ENCODE data around the gene SRGAP1.
"Not testable (repeated sequence)": the region's sequence is repeated elsewhere in the genome, so short reads cannot be mapped to it uniquely, and the experiment has no call there.

SRGAP1 gene

DNA sequence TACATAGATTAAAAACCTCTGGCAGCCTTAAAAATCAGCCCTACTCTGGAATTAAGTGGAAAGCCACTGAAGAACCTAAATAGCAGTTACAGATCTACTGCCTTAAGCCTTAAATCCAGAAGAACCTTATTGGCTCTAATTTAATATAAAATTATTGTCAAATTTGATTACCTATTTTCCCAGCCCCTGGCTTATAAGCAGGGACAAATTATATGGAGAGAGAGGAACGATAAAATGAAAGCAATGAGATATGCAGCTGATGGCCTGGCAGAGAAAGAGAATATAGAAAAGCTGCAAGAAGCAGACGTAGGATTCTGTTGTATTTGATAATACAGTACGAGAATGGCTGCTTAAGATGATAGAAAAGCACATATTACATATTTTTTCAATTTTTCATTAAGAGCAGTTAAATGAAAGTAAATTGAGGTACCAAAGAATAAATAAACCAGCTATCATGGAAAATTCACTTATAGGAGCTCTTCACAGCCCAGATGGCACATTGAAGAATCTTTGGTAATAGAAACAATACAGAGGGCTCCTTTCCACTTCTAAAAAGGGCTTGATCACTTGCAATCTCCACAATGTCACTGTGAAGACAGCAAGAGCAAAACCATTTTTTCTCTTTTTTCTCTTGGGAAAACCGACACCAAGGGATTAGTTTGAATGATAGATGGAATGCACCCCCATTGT lies 248.2 kb downstream of the SRGAP1 start:
- DNase-seq: no peak

DNA sequence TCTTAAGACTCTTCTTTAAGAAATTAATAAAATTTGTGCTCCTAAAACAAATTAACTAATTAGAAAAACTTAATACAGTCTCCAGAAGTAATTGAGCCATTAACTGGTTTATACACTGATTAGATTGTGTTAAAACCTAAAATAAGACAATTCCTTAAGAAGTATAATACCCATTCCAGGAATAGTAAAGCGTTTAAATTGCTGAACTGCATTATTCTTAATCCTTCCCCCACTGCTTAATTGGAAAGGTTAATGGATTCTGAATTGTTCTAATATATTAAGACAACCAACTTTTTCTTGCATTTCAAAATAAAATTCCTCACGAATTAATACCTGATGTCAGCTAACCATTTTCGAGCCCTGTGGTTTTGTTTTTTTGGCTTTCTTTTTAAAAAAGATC lies 249.2 kb downstream of the SRGAP1 start:
- DNase-seq: no peak

DNA sequence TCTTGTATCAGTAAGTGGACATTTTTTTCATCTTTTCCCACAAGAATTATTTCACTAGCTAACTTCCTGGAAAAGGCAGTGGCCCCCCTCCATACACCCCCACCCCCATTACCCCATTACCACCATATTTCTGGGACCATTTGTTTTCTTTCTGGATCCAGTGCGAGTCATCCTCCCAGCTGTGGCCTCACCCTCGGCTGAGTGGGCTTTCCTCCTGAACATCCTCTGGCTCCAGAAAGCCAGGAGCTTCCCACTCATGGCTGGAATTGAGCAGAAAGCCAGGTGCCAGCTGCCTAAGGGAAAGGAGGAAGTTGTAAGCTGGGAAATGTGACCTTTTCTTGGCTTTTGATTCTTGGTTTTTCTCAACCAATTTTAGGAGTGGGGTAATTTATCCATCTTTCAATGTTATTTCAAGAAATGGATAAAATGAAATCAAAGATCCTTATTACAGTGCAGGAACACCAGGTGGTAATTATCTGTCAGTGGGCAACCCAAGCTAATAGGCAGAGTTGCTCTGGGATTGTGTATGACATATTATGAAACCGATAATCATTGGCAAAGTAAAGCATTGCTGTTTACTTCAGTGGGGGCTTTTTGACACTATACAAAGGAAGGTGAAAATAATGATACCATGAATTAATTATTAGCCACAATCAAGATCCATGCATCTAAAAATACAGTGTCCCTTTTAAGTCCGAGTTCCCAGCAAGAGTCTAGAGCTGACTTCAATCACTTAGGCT lies 253.0 kb downstream of the SRGAP1 start:
- DNase-seq: peak; percentile 76

DNA sequence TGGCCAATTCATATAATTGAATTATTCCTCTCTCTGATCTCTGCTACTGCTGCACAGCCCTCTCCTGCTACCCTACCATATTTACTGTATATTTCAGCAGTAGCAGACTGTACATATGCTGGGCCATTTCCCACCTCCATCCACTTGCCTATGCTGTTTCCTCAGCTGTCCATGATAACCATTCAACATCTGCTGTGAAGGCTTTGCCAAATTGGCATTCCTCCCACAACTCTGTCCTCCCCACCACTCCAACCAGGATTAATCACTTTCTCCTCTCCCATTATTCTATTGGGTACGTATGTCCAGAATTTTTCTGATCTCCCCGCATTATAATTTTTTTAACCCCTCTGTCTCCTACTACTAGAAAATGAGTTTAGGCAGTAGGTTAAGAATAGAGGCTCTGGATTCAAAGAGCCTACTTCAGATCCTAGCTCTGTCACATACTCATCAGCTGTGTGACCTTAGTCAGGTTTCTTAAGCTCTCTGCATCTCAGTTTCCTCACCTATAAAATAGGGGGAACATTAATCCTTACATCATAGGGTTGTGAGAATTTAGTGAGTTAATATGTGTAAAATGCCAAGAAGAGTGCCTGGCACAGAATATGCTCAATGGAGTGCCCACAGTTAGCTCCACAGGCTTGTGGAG lies 254.3 kb downstream of the SRGAP1 start:
- peak; percentile 84 for DNase-seq

DNA sequence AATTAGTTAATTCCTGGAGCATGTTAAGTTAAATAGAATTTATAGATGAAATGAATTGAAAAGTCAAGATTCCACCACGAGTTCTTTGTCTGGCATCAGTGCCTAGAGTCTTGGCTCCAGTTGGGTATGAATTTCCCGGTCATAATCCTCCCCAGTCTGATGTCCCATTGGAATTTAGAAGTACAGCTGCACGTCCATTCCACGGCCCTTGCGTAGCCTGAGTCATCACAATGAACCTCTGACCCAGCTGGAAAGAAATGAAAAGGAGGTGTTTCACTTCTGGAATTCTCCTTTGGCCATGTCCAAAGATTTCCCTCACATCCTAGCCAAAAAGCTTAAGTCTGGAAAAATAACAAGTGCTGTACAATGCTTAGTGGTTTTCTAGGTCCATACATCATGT lies 254.9 kb downstream of the SRGAP1 start:
- peak; percentile 98 for DNase-seq

DNA sequence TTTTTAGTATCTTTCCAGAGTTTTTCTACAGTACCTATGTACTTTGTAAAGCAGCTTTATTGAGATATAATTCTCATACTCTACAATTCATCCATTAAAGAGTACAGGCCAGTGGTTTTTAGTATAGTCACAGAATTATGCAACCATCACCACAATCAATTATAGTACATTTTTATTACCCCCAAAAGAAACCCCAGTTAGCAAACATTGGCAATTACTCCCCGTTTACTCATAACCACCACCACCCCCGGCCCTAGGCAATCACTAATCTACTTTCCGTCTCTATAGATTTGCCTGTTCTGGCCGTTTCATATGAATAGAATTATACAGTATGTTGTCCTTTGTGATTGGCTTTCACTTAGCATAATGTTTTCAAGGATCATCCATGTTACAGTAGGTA lies 257.8 kb downstream of the SRGAP1 start:
- DNase-seq: no peak

DNA sequence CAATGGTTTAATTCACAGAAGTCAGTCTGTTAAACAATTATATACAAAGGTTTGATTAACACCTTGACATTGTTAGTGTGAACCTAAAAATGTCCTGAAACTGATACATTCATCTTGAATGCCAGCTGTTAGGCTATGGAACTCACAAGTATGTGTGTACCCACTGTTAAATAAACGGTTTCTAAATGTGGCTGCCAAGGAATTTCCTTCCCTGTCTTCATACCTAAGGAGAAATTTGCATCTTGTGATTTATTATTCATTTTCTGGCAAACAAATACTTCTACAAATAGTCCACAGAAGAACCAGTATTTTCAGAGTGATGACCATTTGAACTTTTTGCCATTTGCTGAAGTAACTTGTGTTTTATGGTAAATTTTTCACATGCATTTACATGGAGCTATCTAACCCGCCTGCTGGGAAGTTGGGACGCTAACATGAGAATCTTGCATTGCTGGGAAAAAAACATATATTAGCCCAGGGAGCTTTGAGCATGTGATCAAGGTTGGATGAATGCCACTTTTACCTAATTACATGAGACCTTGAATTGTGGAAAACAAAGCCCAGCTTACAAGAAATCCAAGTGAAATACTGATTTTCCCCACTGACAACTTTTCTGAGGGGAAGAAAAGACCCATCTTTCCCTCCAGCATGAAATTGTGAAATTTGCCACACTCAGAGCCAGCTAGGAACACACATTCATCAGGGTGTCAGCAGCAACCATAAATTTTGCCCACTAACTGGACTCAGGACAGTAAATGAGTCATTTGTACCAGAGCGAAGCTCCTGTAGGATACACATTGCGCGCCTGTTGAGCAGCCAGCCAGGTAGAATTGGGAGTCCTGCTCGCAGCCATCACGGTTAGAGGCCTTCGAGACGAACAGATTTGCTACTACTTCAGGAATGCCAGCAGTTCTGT lies 259.6 kb downstream of the SRGAP1 start:
- DNase-seq: peak; percentile 70

DNA sequence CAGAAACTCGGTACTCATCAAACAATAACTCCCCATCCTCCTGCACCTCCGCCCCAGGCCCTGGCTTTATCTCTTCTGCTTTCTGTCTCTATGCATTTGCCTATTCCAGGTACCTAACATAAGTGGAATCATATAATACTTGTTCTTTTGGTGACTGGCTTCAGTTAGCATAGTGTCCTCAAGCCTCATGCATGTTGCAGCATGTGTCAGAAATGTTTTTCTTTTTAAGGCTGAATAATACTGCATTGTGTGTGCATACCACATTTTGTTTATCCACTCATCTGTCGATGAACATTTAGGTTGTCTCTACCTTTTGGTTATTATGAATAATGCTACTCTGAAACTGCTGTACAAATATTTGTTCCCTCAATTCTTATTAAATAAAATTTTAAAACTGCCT lies 260.5 kb downstream of the SRGAP1 start:
- no peak for DNase-seq

DNA sequence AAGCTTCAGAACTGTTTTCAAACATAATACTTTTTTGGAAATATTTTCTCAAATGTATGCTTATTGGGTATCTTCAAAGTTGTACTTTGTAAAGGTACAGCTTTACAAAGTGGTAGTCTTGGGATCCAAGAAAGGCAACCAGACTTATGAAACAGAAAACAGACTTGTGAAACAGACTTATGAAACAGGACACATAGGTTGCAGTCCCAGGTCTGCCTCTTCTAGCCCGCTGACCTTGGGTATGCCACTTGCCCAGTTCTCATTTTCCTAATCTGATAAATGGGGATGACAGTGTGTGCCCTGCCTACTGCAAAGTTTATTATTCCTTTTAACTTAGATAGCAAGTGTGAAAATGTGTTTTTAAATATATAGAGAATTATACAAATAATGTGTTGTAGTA lies 263.3 kb downstream of the SRGAP1 start:
- no peak for DNase-seq

DNA sequence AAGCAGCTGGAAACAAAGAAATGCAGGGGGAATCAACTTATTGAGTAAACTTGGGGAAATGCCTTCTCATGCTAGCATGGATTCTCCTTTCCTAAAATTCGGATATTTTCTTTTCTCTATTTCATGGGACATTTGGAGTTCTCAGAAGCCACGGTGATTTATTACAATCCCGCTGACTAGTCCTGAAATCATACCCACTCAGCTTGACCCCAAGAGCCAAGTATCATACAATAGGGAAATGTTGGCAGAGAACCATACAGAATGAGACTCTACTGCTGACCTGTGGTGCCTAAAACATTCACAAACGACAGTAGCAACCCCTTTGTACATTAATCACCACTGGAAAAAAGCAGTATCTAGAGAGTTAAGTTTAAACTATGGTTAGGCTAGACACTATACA lies 265.2 kb downstream of the SRGAP1 start:
- no peak for DNase-seq

DNA sequence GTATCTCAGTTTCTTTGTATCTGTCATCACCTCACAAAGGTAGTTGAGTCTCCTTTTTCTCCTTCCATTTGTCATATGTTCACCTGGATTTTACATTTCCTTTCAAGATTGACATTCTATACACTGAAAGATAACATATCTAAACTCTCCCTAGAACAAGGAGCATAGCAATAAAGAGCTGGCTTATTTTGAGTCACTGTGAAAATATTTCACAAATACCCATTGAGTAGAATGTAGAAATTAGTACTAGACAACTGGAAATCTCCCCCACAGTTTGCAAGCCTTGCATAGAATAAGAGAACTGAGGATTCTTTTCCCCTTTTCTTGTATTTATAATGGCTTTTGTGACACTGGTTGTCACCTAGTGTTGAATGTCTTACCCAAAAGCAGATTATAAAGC lies 266.4 kb downstream of the SRGAP1 start:
- DNase-seq: peak; percentile 60

DNA sequence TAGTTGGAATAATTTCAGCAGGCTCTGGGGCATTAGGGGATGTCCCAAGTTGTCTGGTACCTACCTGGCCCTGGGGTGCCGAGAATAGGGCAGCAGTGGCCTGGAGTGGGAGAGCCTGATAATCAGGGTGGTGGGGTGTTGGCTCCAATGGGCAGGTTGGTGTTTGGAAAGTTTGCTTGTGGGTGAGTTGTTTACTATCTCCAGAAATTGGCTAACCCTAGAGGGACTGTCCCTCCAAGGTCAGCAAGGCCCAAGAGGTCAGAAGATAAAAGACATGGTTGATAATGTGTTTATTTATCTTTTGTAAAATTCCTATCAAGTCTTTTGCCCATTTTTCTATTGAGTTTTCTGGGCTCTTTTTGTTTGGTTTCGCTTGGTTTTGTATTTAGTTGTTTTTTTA lies 272.5 kb downstream of the SRGAP1 start:
- no peak for DNase-seq

DNA sequence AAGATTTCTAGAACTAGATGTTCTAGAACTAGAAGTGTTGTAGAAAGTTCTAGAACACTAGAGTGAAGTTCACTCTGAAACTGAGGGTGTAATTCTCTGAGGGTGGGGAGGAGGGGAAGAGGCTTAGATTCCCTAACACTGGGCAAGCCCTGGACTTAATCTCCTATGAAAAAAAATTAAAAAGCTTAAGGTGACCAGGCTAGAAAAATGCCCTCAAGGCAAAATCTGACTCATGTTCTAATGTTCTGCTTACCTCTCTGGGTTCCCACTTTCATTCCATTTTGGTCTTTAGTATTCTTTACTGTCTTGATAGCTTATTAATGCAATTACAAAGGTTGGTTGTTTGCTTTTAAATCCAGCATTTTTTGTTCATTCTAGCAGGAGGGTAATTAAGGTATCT lies 276.1 kb downstream of the SRGAP1 start:
- peak; percentile 72 for DNase-seq

DNA sequence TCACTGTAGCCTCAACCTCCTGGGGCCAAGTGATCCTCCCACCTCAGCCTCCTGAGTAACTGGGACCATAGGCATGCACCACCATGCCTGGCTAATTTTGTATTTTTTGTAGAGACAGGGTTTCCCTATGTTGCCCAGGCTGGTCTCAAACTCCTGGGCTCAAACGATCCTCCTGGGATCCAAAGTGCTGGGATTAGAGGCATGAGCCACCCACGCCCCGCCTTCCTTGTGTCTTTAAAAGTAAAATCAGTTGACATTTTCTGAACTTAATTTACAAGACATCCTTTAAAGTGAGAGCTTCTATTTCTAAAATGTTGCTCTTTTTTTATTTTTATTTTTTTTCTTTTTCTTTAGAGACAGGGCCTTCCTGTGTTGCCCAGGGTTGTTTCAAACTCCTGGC lies 276.6 kb downstream of the SRGAP1 start:
- DNase-seq: not testable (repeated sequence)

DNA sequence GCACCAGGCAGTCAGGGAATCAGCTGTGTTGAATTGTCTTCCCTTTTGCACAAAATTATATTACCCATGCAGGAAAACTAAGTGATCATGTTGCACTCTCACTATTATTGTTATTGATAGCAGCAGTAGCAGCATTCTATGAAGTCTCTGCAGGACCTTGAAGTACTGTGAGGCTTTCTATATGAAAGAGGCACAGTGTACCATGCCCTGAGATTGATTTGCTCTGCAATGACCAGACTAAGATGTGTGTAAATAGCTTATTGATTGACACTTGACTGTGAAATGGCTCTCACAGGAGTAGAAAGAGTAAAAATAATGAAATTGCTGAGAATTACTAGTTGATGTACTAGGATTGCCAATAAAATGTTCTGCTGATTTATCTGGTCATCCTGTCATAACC lies 277.7 kb downstream of the SRGAP1 start:
- no peak for DNase-seq

DNA sequence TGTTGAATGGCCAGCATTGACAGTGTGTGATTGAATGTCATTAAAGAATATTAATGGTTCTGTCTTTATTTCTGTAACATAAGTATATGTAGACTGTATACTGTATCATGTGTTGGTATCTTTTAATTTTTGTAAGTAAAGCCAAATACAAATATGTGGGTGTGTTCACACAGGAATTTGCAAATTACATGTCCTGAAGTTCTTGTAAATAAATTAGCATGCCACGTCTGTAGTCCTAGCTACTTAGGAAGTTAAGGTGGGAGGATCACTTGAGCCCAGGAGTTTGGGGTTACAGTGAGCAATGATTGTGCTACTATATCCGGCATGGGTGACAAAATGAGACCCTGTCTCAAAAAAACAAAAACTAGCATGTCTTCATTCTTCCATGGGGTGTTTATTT lies 278.5 kb downstream of the SRGAP1 start:
- DNase-seq: no peak

DNA sequence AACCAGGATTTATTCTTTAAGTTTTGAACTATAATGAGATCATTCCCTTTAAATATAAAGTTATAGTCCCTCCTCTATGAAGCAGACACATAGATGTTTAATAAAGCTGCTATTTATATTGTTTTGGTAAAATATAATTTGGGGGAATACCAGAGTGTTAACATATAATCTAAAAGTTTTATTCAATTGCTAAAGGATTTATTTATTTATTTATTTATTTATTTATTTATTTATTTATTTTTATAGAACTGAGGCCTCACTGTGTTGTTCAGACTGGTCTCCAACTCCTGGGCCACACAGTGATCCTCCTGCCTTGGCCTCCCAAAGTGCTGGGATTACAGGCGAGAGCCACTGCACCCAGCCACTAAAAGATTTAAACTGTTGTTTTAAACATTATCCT lies 278.9 kb downstream of the SRGAP1 start:
- DNase-seq: no peak

DNA sequence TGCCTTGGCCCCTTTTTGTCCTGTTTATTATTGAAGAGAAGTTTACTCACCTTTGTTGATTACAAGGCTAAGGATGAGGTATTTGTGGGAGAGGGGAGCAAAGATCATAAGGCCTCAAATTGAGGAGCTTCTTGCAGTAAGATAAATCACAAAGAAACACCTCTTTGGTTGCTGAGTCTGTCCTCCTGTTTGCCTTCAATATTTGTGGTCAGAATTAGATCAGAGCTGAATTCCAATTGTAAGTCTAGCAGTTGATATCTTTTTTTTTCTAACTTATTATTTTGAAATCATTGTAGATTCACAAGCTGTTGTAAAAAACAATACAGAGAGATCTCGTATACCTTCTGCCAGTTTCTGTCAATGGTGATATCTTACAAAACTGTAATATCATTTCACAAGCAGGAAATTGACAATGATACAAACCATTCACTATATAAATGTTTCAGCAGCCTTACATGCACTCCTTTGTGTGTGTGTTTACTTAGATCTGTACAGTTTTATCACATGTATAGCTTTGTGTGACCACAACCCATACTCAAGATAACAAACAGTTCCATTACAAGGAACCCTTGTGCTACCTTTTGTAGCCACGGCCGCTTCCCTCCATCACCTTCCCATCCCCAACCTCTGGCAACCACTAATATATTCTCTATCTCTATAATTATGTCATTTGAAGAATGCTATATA lies 280.2 kb downstream of the SRGAP1 start:
- no peak for DNase-seq

DNA sequence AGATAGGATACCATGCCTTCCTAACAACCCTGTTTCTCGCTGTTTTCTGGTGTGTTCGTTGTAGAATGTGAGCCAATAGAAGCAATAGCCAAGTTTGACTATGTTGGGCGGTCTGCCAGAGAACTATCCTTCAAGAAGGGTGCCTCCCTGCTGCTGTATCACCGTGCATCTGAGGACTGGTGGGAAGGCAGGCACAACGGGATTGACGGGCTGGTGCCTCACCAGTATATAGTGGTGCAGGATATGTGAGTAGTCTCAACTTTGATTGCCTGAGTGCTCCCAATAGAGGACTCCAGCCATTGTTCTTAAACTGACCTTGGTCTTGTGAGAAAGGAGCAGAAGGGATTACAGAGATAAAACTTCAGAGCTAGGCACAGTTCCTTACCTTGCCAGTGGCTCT lies 281.4 kb downstream of the SRGAP1 start:
- no peak for DNase-seq

DNA sequence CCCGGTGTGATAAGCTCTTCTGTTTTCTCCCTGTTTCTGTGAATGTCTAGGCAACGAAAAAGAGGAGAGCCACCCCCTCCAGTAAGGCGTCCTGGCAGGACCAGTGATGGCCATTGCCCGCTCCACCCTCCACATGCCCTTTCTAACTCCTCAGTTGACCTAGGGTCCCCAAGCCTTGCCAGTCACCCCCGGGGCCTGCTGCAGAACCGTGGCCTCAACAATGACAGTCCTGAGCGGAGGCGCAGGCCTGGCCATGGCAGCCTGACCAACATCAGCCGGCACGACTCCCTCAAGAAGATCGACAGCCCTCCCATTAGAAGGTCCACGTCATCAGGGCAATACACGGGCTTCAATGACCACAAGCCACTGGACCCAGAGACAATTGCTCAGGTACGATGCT lies 283.3 kb downstream of the SRGAP1 start:
- DNase-seq: no peak

DNA sequence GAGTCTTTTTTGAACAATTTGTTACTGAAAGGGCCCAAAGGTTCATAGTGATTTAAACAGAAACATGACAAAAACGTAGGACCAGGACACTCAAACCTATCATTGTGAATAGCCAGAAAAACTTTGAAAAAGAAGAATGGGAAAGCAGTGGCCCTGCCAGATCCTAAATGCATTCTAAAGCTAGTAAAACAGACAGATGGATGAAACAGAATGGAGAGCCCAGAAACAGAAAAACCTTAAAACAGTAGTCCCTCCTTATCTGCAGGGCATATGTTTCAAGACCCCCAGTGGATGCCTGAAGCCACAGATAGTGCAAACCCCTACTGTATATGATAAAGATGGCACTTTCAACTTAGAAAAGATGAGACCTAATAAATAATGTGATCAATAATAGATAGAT lies 283.9 kb downstream of the SRGAP1 start:
- no peak for DNase-seq

DNA sequence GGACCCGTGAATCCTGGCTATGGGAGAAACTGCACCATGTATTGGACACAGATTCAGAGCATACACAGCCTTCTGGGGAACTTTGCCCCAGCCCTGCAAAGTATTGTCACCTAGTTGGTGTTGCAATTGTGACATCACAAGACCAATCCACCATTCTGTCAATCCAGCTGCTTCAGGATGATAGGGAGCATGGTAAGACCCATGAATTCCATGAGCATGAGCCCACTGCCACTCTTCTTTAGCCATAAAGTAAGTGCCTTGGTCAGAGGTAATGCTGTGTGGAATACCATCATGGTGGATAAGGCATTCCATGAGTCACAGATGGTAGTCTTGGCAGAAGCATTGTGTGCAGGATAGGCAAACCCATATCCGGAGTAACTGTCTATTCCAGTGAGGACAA lies 286.0 kb downstream of the SRGAP1 start:
- not testable (repeated sequence) for DNase-seq

DNA sequence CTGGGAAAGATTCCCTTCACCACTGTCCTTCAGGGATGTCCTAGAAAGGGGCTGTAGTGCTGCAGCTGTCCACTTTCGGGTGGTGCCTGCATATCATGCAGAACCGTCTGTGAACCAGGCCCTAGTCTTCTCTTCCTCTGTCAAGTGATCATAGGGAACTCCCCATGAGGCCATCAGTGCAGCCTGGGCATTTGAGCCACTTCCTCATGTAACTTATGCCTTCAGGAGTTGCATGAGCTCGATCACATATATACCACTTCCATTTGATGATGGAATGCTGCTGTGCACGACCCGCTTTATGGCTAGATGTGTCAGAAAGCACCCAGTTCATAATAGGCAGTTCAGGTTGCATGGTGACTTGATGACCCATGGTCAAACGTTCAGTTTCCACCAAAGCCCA lies 287.0 kb downstream of the SRGAP1 start:
- not testable (repeated sequence) for DNase-seq

Measured in NCI-H226 (cell line).